ENCODE results near the gene LCE1A.
A peak's percentile ranks its signal among the peaks of the same experiment; 100 is the strongest.

LCE1A gene, protein sequence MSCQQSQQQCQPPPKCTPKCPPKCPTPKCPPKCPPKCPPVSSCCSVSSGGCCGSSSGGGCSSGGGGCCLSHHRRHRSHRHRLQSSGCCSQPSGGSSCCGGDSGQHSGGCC

DNA sequence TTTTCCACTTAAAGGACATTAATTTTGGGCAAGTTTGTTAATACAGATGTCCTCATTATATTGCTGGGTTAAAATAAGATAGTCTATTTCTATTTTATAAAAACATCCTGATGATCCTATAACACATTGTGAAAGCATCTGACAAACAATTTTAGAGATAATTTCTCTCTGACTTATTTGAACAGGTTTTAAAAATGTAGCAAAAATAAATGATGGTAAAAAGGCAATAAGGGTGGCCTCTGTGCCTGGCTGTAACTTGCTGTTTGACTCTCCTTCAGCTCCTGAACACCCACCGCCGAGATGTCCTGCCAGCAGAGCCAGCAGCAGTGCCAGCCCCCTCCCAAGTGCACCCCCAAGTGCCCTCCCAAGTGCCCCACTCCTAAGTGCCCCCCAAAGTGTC, at the start of gene LCE1A:
LCE1A (plus strand) TSS at position 301 of the 400 bp plus-strand sequence; CDS start at position 301, 0 bp downstream.
- no peak within 1 kb of the TSS for H3K27ac ChIP-seq
- no peak for TF ChIP-seq ZFX (IDR thresholded peaks at IDR 0.05)

DNA sequence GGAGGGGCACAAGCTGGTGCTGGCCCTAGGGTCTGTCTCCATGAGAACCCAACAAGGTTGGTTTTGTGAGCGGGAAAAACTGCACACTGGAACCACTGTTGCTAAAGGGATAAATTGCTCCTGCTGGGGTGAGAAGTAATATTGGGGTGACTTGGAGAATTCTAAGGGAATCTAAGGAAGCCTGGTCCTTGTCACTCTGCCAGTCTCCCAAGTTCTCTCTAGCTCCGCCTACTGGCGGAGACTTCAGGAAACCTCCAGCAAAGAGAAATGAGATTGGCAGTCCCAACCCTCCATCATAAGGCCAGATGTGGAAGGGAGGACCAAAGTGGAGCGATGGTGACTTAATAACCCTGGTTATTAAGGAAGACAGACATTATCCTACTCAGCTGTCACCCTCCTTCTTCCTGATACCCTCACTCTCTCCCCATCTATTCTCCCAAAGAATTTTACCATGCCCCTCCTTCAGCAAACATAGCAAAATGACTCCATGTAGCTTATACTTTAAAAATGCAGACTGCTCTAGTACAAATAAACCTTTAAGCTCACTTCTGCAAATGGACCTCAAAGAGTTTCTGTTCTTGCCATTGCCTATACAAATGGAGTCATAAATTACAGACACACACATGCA, 49.6 kb upstream of the LCE1A start:
- TF ChIP-seq, protein P1, sequence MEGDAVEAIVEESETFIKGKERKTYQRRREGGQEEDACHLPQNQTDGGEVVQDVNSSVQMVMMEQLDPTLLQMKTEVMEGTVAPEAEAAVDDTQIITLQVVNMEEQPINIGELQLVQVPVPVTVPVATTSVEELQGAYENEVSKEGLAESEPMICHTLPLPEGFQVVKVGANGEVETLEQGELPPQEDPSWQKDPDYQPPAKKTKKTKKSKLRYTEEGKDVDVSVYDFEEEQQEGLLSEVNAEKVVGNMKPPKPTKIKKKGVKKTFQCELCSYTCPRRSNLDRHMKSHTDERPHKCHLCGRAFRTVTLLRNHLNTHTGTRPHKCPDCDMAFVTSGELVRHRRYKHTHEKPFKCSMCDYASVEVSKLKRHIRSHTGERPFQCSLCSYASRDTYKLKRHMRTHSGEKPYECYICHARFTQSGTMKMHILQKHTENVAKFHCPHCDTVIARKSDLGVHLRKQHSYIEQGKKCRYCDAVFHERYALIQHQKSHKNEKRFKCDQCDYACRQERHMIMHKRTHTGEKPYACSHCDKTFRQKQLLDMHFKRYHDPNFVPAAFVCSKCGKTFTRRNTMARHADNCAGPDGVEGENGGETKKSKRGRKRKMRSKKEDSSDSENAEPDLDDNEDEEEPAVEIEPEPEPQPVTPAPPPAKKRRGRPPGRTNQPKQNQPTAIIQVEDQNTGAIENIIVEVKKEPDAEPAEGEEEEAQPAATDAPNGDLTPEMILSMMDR (conservative IDR thresholded peaks at IDR 0.05): peak; percentile 78
- no peak for TF ChIP-seq ZFX (IDR thresholded peaks at IDR 0.05)
- H3K27ac ChIP-seq: no peak overlapping the region

DNA sequence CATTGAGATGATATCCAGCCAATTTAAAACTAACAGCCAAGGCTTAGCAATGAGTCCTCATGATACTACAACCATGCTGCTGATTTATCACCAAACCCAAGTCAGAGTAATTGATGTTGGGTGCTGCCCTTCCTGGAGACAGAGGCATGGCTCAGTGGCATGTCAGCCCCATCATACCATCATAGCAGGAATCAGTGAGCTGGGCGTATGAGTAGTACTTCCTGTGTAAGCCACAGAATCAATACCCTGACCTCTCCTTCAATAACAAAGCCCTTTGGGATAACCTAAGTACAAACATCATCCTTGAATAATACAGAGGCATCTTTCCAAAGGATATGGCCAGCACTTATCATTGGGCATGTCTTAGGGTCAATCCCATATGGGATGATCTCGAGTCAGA, 44.2 kb upstream of the LCE1A start:
- no peak overlapping the region for H3K27ac ChIP-seq
- TF ChIP-seq, protein P1 (conservative IDR thresholded peaks at IDR 0.05): no peak
- TF ChIP-seq ZFX (IDR thresholded peaks at IDR 0.05): no peak

DNA sequence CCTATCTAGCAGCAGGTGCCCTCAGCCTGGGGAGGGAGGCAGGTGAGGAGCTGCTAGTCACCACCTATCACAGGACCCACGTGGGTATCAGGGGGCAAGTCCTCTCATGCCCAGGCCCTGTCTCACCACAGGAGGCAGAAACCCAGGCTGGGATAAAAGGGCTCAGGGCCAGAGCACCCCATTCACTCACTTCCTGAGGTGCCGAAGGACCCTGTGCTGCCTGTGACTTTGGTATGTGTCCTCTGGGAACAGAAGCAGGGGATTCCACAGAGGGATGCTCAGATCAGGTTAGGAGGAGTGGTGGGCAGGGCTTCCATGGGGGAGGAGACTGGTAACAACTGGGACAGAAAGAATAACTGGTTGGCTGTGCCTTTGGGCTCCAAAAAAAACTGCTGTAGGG, 41.2 kb upstream of the LCE1A start, which contains the start of gene LCE1E:
LCE1E (plus strand) TSS at position 181 of the 400 bp plus-strand sequence. CDS start 1,043 bp downstream, outside the sequence.
- H3K27ac ChIP-seq: no peak within 1 kb of the TSS
- no peak for TF ChIP-seq ZFX (IDR thresholded peaks at IDR 0.05)
- TF ChIP-seq, protein P1 (conservative IDR thresholded peaks at IDR 0.05): no peak

DNA sequence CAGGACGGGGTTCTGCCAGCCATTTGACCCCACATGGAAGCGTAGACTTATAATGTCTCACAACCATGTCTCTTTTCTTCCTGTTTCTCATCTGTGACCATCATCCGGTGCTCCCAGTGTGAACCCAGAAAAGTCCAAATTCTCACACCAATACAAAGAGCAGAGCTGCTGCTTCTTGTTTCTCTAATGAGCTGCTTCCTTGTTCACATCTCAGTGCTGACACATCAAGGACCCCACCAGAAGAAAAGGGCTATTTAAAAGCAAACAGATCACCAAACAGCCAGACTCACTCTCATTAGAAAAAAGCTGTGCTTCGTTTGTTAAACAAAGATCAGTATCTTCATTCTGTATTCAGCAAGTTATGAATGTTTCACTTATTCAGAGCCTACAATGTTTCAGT, 31.6 kb upstream of the LCE1A start:
- TF ChIP-seq ZFX (IDR thresholded peaks at IDR 0.05): no peak
- TF ChIP-seq, protein P1 (conservative IDR thresholded peaks at IDR 0.05): no peak
- H3K27ac ChIP-seq: no peak overlapping the region

DNA sequence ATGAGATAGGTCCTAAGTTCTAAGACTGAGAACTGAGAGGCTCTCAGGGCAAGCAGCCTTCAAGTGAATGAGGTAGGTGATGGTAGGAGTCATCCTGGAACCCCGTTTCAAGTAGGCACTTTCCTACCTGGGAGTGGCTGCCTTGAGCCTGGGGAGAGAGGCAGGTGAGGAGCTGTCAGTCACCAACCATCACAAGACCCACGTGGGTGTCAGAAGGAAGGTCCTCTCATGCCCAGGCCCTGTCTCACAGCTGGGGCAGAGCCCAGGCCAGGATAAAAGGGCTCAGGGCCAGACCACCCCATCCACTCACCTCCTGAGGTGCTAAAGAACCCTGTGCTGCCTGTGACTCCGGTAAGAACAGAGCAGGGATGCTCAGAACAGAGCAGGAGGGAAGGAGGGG, 30.9 kb upstream of the LCE1A start, which contains the start of gene LCE1D:
LCE1D (plus strand) TSS at position 301 of the 400 bp plus-strand sequence. CDS start 1,074 bp downstream, outside the sequence.
- TF ChIP-seq, protein P1 (conservative IDR thresholded peaks at IDR 0.05): no peak
- TF ChIP-seq ZFX (IDR thresholded peaks at IDR 0.05): no peak
- no peak within 1 kb of the TSS for H3K27ac ChIP-seq

DNA sequence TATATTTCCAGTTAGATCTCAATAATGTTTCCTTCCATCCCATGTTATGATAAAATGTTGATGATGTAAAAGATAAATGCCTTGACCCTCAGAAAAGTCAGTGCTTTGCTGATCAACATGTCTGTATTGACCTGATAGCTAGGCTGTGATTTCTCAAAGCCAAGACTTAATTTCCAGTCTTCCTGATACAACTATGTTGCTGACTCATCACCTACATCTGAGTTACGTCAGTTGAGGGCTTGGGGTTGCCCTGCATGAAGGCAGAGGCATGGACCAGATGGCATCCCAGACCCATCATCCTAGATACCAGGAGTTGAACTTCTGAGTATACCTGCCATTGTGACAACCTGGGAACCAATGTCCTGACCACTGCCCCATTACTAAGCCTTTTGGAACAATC, 25.9 kb upstream of the LCE1A start:
- no peak overlapping the region for H3K27ac ChIP-seq
- no peak for TF ChIP-seq ZFX (IDR thresholded peaks at IDR 0.05)
- TF ChIP-seq, protein P1 (conservative IDR thresholded peaks at IDR 0.05): no peak

Measured in C4-2B (cell line).